Daoy (cell line): ENCODE data around the gene XBP1. TPM values are rescaled to one million over a fixed set of nuclear protein-coding genes. Genes with fewer than 3 reads are reported as not detected.
A peak's percentile ranks its signal among the peaks of the same experiment; 100 is the strongest.
"Not testable (repeated sequence)": the region's sequence is repeated elsewhere in the genome, so short reads cannot be mapped to it uniquely, and the experiment has no call there.

Experiments used
- DNase-seq: peaks from one replicate; pipeline ENCODE4 v3.0.0-alpha.2; 2015; ENCODE audit warnings: low read depth
- total RNA-seq: library from RNA; depleted of rRNA; stranded (reverse); fragments of >200 nt; shearing (Covaris generic); gene quantifications from 2 replicates; pipeline ENCODE4 v1.2.3, GENCODE V29; 2014

XBP1 gene
- total RNA-seq, 1 experiment from 2014 or later, result 114 TPM

- DNase-seq, result no peak
Measured at GRCh38 chr22:28817919-28818859, 17.8 kb upstream of the XBP1 start.

GRCh38 chr22:28817064-28817463 lies 16.7 kb upstream of the XBP1 start:
- no peak for DNase-seq

- no peak for DNase-seq
Measured at GRCh38 chr22:28815729-28816128, 15.4 kb upstream of the XBP1 start.

DNA sequence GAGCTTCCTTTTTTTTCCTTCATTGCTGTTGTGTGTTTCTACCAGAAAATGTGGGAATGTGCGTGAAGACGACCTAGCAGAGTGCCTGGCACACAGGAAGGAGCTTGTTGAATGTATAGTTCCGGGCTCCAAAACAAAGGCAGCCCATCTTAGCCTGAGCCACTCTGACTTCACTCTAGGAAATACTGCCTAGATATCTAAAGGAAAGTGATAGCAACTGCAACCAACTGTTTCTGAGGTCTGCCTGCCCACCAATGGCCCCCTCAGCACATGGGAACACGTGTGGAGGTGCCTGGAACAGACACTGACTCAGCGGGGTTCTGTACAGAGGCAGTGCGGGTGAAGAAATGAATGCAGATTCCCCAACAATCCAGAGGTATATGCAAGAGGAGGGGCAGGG lies 14.7 kb upstream of the XBP1 start:
- no peak for DNase-seq

GRCh38 chr22:28813772-28814518 lies 13.6 kb upstream of the XBP1 start:
- DNase-seq, result no peak

DNA sequence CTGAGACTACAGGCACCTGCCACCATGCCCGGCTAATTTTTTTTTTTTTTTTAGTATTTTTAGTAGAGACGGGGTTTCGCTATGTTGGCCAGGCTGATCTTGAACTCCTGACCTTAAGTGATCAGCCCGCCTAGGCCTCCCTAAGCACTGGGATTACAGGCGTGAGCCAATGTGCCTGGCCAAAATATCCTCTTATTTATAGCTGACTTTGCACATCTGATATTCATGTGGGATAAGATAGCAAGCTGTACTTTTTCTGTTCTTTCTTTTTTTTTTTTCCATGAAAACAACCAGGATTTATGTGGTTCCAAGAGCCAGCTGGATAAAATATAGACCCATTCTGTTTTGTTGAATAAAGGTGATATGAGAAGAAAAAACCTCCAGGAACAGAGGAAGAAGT lies 12.1 kb upstream of the XBP1 start:
- no peak for DNase-seq

- no peak for DNase-seq
Measured at GRCh38 chr22:28810821-28811491, 10.6 kb upstream of the XBP1 start.

DNA sequence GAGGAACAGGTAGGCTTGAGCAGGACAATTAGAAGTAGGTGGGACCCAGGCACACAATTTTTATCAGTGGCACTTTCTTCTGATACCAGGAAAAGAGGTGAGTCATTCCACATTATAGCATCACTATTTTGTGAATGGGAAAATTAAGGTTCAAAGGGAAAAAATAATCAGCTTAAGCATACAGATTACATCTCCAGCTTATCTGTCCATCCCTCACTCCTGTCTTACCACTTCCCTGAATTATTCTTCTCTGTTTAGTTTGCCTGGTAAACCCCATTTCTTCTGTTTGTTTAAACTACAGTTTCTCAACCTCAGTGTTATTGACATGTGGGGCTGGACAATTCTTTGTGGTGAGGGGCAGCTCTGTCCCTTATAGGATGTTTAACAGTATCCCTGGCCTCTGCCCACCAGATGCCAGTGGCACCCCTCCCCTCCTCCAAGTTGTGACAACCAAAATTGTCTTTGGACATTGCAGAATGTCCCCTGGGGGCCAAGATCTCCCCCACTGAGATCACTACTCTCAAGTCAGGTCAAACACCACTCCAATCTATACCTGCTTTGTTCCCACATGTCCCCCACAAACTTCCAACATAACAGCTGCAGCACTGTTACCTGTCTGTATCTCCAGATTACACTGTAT lies 8.5 kb upstream of the XBP1 start:
- no peak for DNase-seq

- not testable (repeated sequence) for DNase-seq
Measured at GRCh38 chr22:28805426-28805825, 5.1 kb upstream of the XBP1 start.

- no peak for DNase-seq
Measured at GRCh38 chr22:28802595-28803123, 2.3 kb upstream of the XBP1 start.

DNA sequence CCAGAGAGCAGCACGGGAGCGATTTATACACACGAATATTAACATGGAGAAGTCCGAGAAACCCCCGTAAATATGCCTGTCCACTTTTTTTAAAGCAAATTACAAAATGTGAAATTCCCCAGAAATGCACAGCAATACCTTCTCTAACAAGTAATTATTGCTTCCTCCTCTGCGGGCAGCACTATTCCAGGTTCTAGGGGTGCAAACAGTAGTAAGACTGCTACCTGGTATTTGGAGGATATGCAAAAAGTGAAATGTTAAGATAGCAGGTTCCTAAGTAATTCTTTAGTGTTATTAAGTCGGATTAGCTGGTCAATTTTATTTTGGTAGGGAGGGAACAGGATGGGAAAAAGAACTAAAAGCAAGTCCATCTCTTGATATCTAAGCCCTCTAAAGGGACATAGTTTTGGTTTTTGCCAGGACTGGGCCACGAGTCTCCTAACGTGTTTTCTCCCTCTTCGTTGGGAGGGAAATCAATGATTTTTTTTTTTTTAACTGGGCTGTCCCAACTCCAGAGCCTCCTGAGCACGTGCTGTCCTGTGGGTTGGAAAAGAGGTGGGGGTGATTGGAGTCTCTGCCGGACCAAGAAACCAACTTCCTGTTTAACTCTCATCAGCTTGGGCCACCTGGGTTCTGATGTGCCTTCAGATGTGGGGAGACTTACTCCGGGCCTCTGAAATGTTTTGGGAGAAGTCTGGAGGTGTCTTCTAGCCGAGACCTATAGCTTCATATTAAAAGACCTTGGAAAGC lies 1.7 kb upstream of the XBP1 start:
- DNase-seq, result no peak

DNA sequence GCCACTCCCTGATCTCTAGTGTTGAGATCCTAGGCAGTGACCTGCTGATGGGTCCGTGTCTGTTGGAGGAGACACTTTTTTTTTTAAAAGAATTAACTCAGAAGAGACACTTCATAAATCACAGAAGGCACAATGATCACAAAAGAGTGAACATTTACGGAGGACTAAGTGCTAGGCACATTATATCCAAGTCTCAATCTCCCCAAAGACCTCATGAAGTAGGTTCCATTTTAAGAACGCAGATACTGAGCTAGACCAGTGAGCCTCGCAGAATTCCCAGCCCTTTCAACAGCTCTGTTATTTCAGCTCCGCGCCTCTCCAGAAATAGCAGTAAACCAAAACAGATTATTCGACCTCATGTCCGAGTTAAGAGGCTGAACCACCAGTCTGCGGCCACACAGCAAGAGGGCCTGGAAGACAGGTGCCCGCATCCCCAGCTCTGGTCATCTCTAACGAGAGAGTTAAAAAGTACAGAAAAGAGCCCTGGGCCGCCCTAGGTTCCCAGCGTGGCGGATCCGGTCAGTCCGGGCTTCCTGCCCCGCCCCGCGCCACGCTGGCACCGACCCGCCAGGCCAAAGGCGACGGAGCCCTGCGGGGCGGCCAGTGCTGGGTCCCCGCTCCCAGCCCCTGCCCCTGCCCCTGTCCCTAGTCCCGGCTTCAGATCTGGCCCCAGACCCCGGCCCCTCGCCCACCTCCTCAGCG lies 612 bp downstream of the XBP1 start:
- DNase-seq, result peak; percentile 66

DNA sequence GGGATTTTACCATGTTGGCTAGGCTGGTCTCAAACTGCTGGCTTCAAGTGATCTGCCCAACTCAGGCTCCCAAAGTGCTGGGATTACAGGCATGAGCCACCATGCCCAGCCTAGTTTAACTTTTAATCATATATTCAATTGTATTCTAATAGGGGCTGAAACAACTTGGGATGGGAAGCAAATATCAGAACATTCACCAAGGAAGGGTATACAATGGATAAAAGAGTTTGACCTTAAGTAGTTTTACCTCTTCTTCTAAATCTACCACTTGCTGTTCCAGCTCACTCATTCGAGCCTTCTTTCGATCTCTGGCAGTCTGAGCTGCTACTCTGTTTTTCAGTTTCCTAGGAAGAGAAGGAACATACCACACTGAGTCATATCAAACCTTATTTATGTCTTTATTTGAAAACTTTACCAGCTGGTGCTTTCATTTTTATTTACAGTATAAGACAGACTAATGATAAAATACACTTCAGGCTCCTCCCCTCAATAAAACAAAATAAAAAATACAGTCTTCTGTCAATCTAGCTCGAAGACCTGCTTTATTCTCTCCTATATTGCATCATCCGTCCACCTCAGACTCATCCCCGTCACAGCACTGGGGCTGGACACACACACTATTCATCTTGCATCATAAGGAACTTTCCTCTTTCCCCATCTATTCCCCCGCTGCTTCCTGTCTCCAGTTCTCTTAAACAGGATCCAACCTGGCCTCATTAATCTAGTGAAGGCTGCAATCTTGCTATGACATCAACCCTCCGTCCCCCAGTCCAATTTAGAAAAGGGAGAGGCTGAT lies 1.4 kb downstream of the XBP1 start:
- peak; percentile 67 for DNase-seq

DNA sequence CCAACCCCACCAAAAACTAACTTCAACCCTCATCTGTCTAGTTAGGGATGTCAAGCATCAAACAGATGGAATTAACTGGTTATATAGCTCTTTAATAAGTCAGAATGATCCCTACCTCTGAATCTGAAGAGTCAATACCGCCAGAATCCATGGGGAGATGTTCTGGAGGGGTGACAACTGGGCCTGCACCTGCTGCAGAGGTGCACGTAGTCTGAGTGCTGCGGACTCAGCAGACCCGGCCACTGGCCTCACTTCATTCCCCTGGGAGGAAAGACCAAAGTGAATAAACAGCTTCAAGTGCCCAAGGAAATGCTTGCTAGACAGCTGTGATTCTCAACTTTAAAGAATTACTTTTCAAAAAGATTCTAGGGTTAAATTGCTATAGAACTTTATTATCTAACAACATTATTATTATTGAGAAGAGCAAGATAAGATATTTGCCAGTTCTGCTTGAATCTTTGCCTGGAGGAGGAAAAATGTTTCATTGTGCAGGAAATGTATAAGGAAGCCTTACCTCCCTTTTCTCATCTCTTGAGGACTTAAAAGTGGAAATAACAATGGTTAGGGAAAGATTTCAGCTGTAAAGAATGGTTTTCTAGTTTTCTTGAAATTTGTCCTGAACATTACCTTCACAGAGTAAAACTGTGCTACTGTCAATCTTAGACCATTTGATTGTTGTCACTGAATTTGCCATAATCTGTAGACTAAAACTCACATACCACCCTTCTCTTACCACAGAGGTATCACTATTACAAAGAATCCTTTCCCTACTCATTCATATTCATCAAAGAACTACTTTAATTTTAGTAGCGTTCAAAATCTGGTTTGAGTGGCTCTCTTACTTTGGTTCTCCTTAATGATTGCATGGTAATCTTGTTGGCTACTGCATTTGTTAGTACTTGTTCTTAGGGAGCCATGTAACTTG lies 4.2 kb downstream of the XBP1 start:
- DNase-seq, result no peak

GRCh38 chr22:28795071-28795693 lies 5.2 kb downstream of the XBP1 start:
- no peak for DNase-seq

DNA sequence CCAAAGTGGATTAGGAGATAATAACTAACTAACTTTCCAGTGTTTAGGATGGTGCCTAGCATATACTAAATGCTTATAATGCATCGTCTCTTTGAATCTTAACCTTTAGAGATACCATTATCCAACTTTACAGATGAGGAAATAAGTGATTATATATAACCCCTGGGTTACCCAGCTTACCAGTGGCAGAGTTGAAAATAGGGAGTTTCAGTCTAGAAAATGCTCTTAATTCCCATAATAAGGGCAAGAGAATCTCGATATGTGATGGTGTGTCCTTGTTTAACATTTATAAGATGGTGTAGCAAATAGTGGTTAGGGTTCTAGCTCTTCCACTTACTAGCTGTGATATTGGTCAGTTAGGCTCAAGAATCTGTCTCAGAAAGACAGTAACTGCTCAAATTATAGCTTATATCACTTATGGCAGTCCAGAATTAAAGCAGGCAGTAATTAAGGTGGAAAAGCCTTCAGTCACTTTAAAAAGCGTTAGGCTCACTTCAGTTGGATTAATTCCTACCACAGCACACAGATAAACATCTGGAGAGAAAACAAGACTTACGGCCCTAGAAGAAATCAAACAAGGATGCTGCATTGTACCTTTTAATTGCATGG lies 6.3 kb downstream of the XBP1 start:
- no peak for DNase-seq
